Naive B cell (primary cell): ENCODE measurements around the gene DCDC2C. TPM values are rescaled to one million over a fixed set of nuclear protein-coding genes. Genes with fewer than 3 reads are reported as not detected.
"Not testable (repeated sequence)": the region's sequence is repeated elsewhere in the genome, so short reads cannot be mapped to it uniquely, and the experiment has no call there.

Experiments
- ATAC-seq, 2 donors: fragments of 150-1000 bp; cut with Tn5 transposase; 2 replicates each; pipeline ENCODE4 v1.10.0; 2021; ENCODE audit warnings: low read depth in 2 of 2, mild to moderate bottlenecking in 2 of 2, moderate library complexity in 2 of 2
- DNase-seq: peaks from one replicate; pipeline ENCODE4 v3.0.0; 2022
- H3K27ac Mint-ChIP-seq, 6 donors: one replicate each; pipeline ENCODE4 v1.8.0; 2020 to 2022; ENCODE audit warnings: mild to moderate bottlenecking in 6 of 6, mixed read lengths in 6 of 6, moderate library complexity in 5 of 6, inconsistent platforms in 2 of 6
- H3K27me3 Mint-ChIP-seq, 3 donors: one replicate each; pipeline ENCODE4 v1.8.0; 2021 to 2022; ENCODE audit warnings: mixed read lengths in 3 of 3, mild to moderate bottlenecking in 1 of 3
- H3K36me3 Mint-ChIP-seq, 2 donors: one replicate each; pipeline ENCODE4 v1.8.0; 2020 to 2022; ENCODE audit warnings: mixed read lengths in 2 of 2, inconsistent platforms in 1 of 2, mild to moderate bottlenecking in 1 of 2
- H3K4me1 Mint-ChIP-seq, 3 donors: one replicate each; pipeline ENCODE4 v1.8.0; 2020 to 2022; ENCODE audit warnings: mixed read lengths in 3 of 3, inconsistent platforms in 1 of 3, mild to moderate bottlenecking in 1 of 3, moderate library complexity in 1 of 3
- H3K4me3 Mint-ChIP-seq, 8 donors: one replicate each; pipeline ENCODE4 v1.8.0; 2020 to 2022; ENCODE audit warnings: mild to moderate bottlenecking in 8 of 8, mixed read lengths in 8 of 8, moderate library complexity in 8 of 8, inconsistent platforms in 2 of 8
- H3K9me3 Mint-ChIP-seq, 7 donors: one replicate each; pipeline ENCODE4 v1.8.0; 2020 to 2022; ENCODE audit warnings: mixed read lengths in 7 of 7, mild to moderate bottlenecking in 5 of 7, inconsistent platforms in 2 of 7, moderate library complexity in 1 of 7
- polyA plus RNA-seq, 6 donors: library from polyadenylated mRNA; unstranded; fragments of 300-500 nt; fragmentation: Illumina TruSeq; gene quantifications; one replicate each; pipeline ENCODE4 v1.2.3, GENCODE V29; 2021; ENCODE audit warnings: low read depth in 6 of 6

The DCDC2C gene
- polyA plus RNA-seq, 6 donors from 2014 or later = not detected

DNA sequence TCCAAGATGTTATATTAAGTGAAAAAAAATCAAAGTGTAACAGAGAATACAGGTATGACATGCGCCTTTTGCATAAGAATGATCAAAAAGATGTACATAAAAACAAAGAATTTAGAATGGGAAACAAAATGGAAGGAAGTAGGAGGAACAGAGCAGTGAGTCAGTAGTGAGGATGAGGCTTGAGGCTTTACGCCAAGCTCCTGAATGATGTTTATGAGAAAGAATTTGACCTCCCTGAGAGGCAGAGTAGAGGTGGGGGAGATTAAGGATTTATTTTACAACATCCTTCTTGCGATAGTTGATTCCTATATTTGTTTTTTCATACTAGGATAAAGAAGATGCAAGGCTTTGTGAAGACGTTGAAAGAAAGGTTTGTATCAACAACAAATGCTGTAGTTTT lies 81.4 kb downstream of the DCDC2C start:
- peaks cover 7 to 10% (median 8%) of the 10 kb centered on the region in 3 donors for H3K4me1 Mint-ChIP-seq

DNA sequence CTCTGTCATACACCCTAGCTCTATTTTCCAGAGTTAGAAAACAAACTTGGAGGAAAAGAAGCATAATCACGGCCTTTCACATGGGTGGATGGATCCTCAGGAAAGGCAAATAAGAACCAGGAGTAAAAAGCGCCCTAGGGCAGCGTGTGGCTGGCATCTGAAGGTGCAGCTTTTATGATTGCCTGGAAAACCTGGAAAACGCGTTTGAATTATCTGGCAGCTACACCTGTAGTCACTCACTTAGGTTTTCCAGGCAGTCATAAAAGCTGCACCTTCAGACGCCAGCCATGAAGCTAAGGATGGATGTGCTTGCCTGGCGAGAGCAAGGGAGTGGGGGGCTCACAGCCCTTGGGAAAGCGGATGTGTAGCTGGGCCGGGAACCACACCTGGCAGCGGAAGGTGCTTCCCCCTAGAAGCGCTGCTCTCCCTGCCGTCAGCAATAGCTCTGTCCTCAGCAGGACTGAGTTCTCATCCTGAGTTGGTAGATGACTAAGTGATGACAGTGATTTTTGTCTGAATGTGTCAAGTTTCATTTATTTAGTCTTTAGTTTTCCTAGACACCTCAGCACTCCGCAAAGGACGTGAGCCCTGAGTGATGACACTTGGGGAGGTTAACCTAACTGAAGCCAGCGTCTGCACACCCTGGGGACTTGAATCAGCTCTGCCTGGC lies 82.0 kb downstream of the DCDC2C start:
- ATAC-seq = no peak
- H3K4me1 Mint-ChIP-seq = peaks cover 6% of the 10 kb centered on the region in 3 donors
- no peak for DNase-seq
- H3K27me3 Mint-ChIP-seq = peaks cover 0 to 5% (median 0%) of the 10 kb centered on the region in 3 donors
- peaks cover 0 to 1% (median 0%) of the 10 kb centered on the region in 7 donors for H3K9me3 Mint-ChIP-seq
- H3K36me3 Mint-ChIP-seq = no peaks in the 10 kb centered on the region
- H3K27ac Mint-ChIP-seq = no peak overlapping the region
- no peak overlapping the region for H3K4me3 Mint-ChIP-seq

More for the DNA sequence above, 81.4 kb downstream of the DCDC2C start:
- H3K9me3 Mint-ChIP-seq = peaks cover 0 to 1% (median 0%) of the 10 kb centered on the region in 7 donors
- no peak overlapping the region for H3K27ac Mint-ChIP-seq
- peaks cover 0 to 11% (median 4%) of the 10 kb centered on the region in 3 donors for H3K27me3 Mint-ChIP-seq
- no peaks in the 10 kb centered on the region for H3K36me3 Mint-ChIP-seq
- H3K4me3 Mint-ChIP-seq = no peak overlapping the region
- DNase-seq = no peak
- ATAC-seq = no peak

DNA sequence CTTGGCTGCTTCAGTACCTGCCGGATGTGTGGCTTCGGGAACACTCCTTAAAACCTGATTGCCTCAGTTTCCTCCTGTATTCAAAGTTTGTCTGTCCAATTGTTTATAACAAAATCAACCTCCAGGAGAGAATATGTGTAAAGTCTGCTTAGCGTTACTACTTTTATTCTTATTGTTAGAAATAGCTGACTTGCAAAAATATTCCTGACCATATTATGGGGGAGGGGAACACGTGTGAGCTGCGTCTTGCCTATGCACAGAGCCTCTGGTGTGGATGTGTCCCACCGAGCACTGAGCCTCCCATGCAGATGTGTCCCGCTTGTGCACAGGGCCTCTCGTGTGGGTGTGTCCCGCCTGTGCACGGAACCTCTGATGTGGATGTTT lies 82.5 kb downstream of the DCDC2C start:
- H3K4me3 Mint-ChIP-seq = no peak overlapping the region
- peaks cover 0 to 1% (median 0%) of the 10 kb centered on the region in 7 donors for H3K9me3 Mint-ChIP-seq
- DNase-seq (no peak), ATAC-seq (no peak)
- H3K4me1 Mint-ChIP-seq = peaks cover under 1% of the 10 kb centered on the region in 3 donors
- H3K27ac Mint-ChIP-seq = no peak overlapping the region
- H3K36me3 Mint-ChIP-seq = no peaks in the 10 kb centered on the region
- H3K27me3 Mint-ChIP-seq = no peaks in the 10 kb centered on the region

DNA sequence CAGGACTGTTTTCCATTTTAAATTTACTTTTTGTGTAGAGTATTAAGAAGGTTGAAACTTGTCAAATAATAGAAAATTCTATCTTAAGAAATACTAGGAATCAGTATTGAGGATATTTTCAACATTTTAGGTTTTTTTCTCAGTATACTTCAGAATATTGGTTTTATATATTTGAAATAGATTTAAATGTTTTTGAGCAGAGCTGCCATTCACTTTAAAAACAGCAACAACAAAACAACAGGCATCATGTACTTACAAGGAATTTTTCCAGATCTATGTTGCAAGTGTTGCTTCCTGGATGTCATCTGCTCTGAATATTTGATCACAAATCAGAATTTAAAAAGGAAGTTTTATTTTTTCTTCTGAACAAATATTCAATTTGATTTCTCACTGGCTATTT lies 84.4 kb downstream of the DCDC2C start:
- H3K4me1 Mint-ChIP-seq = no peaks in the 10 kb centered on the region
- H3K27ac Mint-ChIP-seq = no peak overlapping the region
- H3K4me3 Mint-ChIP-seq = no peak overlapping the region
- no peaks in the 10 kb centered on the region for H3K36me3 Mint-ChIP-seq
- DNase-seq (no peak), ATAC-seq (no peak)
- H3K27me3 Mint-ChIP-seq = no peaks in the 10 kb centered on the region
- peaks cover 0 to 1% (median 0%) of the 10 kb centered on the region in 7 donors for H3K9me3 Mint-ChIP-seq

DNA sequence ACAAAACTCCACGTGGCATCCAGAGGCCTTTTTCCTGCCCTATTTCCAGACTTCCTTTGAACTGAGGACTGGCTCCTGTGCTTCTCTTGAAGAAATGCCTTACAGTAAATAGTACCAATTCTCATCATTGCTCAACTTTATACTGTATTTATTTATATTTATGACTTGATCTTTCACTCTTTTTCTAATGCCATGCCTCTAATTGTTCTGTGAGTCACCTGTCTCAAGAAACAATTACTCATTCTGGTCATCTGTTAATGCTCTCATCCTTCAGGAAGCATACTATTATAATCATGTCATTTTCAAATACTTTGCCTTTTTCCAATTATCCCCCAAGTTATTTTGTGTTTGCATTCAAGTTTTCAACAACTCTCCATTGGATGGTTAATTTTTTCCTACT lies 85.9 kb downstream of the DCDC2C start:
- H3K4me1 Mint-ChIP-seq = no peaks in the 10 kb centered on the region
- no peak for DNase-seq
- no peaks in the 10 kb centered on the region for H3K36me3 Mint-ChIP-seq
- H3K9me3 Mint-ChIP-seq = peaks cover 0 to 4% (median 0%) of the 10 kb centered on the region in 7 donors
- H3K27ac Mint-ChIP-seq = no peak overlapping the region
- H3K27me3 Mint-ChIP-seq = no peaks in the 10 kb centered on the region
- no peak for ATAC-seq
- H3K4me3 Mint-ChIP-seq = no peak overlapping the region

DNA sequence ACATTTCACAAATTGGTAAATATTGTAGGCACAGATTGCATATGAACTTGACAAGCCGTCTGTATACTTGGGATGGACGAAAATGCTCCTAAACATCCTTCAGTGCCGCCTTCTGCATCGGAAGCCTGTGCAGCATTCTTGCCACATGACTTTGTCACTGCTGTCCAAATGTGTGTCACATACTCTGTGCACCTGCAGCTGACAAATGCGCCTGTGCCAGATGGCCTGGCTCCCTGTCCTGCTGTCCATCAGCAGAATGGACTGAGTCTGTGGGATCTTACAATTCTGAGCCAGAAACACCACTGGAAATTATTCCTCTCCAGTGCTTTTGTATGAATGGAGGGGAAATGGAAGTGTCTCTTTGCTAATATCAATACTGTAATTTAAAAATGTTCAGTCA lies 89.9 kb downstream of the DCDC2C start:
- no peaks in the 10 kb centered on the region for H3K4me1 Mint-ChIP-seq
- H3K27me3 Mint-ChIP-seq = no peaks in the 10 kb centered on the region
- H3K4me3 Mint-ChIP-seq = no peak overlapping the region
- peaks cover 0 to 3% (median 0%) of the 10 kb centered on the region in 7 donors for H3K9me3 Mint-ChIP-seq
- ATAC-seq = no peak
- no peak overlapping the region for H3K27ac Mint-ChIP-seq
- no peak for DNase-seq
- H3K36me3 Mint-ChIP-seq = no peaks in the 10 kb centered on the region

DNA sequence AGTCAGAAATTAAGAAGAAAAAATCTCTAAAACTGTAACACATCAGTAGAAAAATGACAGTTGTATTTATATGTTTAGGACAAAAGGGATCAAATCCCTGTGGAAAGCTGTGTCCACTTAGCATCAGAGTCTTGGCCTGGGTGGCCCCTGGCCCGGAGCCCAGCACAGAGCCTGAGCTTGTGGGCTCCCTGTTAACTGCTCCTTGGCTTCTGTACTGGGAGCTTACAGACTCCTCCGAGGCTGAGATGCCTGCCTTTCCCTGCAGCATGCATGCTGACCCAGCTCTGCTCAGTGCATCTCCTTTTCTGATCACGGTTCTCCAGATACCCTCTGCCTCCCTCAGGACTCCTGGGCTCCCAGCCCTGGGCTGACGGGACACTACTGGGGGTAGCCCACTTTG lies 98.1 kb downstream of the DCDC2C start:
- Mint-ChIP-seq H3K9me3 (peaks cover 3 to 21% (median 7%) of the 10 kb centered on the region in 7 donors), H3K4me1 (no peaks in the 10 kb centered on the region), H3K27ac (no peak overlapping the region), H3K4me3 (no peak overlapping the region), H3K36me3 (peaks cover 0 to 14% of the 10 kb centered on the region in 2 donors), H3K27me3 (peaks cover 5 to 23% (median 12%) of the 10 kb centered on the region in 3 donors)
- ATAC-seq (no peak), DNase-seq (no peak)

DNA sequence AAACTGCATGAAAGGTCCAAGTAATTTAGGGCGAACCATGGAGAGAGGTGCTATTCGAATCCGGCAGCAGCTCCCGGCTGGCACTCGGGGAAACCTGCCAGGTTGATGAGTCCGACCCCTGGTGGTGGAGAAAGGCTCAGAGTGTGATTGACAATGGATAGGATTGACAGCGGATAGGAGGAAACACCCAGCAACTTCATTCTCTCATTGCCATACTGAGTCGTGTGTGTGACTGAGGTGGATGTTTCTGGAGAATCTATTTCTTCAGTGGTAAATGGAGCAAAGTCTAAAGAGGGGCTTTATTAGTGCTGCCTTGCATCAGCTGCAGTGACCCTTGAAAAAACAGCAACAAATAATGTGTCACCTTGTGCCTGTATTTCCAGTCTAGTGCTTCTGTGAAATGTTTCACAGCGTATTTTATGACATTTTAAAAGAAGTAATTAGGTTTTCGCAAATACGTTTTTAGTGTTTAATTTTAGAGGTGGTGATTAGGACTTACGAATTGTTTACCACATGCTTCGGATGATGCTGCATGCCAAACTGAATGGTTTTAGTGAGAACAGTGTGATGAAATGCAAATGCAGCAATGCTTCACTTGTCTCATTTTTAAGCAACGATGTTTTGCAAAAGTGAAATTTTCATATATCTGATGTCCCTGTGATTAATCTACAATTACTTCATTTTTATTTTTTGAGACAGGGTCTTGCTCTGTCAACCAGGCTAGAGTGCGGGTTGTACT lies 102.0 kb downstream of the DCDC2C start:
- ATAC-seq (no peak), DNase-seq (no peak)
- Mint-ChIP-seq H3K9me3 (peaks cover 3 to 27% (median 5%) of the 10 kb centered on the region in 7 donors), H3K27me3 (peaks cover 5 to 23% (median 12%) of the 10 kb centered on the region in 3 donors), H3K36me3 (peaks cover 0 to 14% of the 10 kb centered on the region in 2 donors), H3K4me1 (no peaks in the 10 kb centered on the region), H3K27ac (no peak overlapping the region), H3K4me3 (no peak overlapping the region)

DNA sequence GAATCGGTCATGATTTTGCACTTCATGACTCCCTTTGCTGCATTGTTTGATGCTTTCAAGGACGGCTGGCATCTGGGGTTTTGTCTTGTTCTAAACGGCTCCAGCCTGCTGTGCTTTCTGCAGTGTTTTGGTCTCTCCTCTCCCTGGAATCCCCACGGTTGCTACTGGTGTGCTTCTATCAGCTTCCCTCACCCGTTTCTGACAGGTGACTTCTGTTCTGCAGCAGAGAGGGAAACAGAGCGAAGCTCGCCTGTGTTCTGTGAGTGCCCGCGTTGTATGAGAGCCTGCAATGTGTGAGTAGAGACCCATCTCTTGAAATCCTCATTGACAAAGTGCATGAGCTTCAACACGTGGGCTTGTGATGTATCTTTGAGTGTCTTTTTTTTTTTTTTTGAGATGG lies 102.8 kb downstream of the DCDC2C start:
- no peak overlapping the region for H3K27ac Mint-ChIP-seq
- DNase-seq = no peak
- no peak overlapping the region for H3K4me3 Mint-ChIP-seq
- H3K4me1 Mint-ChIP-seq = no peaks in the 10 kb centered on the region
- H3K36me3 Mint-ChIP-seq = peaks cover 0 to 14% of the 10 kb centered on the region in 2 donors
- peaks cover 5 to 23% (median 12%) of the 10 kb centered on the region in 3 donors for H3K27me3 Mint-ChIP-seq
- no peak for ATAC-seq
- peaks cover 4 to 35% (median 11%) of the 10 kb centered on the region in 7 donors for H3K9me3 Mint-ChIP-seq

DNA sequence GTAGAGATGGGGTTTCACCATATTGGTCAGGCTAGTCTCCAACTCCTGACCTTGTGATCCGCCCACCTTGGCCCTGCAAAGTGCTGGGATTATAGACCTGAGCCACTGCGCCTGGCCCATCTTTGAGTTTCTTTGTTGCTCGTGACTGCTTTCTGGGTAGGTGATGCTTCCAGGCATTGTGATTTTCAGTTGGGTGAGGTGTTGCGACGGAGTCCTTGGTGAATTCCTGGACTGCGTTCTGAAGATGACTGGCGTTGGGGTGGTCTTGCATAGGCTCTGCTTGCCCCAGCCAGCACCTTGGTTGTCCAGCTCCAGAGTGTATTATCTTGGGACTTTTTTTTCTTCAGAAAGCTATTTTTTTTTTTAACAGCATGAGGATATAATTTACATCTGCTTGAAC lies 103.4 kb downstream of the DCDC2C start:
- Mint-ChIP-seq H3K27me3 (peaks cover 5 to 23% (median 12%) of the 10 kb centered on the region in 3 donors), H3K27ac (no peak overlapping the region), H3K9me3 (peaks cover 5 to 40% (median 12%) of the 10 kb centered on the region in 7 donors), H3K4me3 (no peak overlapping the region), H3K36me3 (peaks cover 0 to 14% of the 10 kb centered on the region in 2 donors), H3K4me1 (no peaks in the 10 kb centered on the region)
- ATAC-seq (no peak), DNase-seq (no peak)

DNA sequence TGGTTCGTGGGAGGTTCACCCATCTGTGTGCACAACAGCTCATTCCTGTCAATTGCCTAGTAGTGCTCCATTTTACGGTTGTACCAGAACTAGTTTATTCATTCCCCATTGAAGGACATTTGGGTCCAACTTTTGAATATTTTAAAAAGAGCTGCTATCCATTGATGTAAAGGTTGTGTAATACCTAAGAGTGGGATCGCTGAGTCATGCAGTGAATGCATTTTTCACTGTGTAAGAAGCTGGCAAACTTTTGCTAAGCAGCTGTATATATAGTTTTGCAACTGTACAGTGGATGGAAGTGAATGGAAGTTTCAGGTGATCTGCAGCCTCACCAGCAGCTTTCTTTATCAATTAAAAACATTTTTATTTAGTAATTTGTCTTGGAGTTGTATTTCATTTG lies 104.5 kb downstream of the DCDC2C start:
- no peak overlapping the region for H3K27ac Mint-ChIP-seq
- ATAC-seq (no peak), DNase-seq (no peak)
- H3K4me1 Mint-ChIP-seq = no peaks in the 10 kb centered on the region
- peaks cover 5 to 21% (median 14%) of the 10 kb centered on the region in 3 donors for H3K27me3 Mint-ChIP-seq
- no peak overlapping the region for H3K4me3 Mint-ChIP-seq
- peaks cover 5 to 48% (median 17%) of the 10 kb centered on the region in 7 donors for H3K9me3 Mint-ChIP-seq
- H3K36me3 Mint-ChIP-seq = peaks cover 0 to 14% of the 10 kb centered on the region in 2 donors

DNA sequence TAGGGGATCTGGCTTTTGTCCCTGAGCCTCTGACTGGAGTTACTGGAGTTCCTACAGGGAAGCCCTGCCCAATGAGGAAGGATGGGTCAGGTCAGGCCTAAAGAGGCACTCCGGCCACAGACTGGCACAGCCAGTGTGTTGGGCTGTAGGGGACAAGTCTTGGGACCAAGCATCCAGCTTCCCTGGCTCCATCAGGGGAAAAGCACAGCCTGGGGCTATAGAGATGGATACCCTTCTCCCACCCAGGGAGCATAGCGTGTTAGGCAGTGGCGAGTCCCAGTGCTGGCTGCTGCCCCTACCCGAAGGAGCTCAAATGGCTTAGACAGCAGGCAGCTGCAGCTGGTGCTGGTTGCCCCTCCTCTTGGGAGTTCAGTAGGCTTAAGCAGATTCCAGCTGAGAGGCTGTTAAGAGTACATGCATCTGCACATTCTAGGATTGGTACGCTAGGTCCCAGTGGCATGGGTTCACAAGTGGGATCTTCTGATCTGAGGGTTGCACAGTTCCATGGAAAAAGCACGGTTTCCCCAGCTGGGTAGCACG lies 111.4 kb downstream of the DCDC2C start:
- Mint-ChIP-seq H3K4me1 (no peaks in the 10 kb centered on the region), H3K27me3 (peaks cover 5 to 15% (median 10%) of the 10 kb centered on the region in 3 donors), H3K9me3 (peaks cover 10 to 42% (median 23%) of the 10 kb centered on the region in 7 donors), H3K27ac (no peak overlapping the region), H3K4me3 (no peak overlapping the region), H3K36me3 (peaks cover 0 to 14% of the 10 kb centered on the region in 2 donors)
- DNase-seq = no peak
- no peak for ATAC-seq

DNA sequence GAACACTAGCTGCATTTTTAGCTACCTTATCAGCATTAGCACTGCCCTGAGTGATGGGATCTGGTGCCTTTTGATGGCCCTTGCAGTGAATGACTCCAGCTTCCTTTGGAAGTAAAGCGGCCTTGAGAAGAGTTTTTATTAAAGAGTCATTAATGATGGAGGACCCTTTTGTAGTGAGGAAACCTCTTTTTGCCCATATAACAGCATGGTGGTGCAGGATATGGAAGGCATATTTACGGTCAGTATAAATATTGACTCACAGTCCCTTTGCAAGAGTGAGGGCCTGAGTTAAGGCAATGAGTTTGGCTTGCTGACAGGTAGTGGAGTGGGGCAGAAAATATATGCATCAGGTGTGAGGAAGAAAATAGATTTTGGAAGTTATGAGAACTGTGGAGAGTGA lies 113.8 kb downstream of the DCDC2C start:
- Mint-ChIP-seq H3K36me3 (peaks cover 0 to 22% of the 10 kb centered on the region in 2 donors), H3K9me3 (peaks cover 13 to 30% (median 23%) of the 10 kb centered on the region in 7 donors), H3K27me3 (peaks cover 9 to 21% (median 10%) of the 10 kb centered on the region in 3 donors)
- H3K27ac Mint-ChIP-seq, H3K4me1 Mint-ChIP-seq, DNase-seq, H3K4me3 Mint-ChIP-seq, ATAC-seq: not testable (repeated sequence)
